ENCODE measurements around the gene GSX1.
A peak's percentile ranks its signal among the peaks of the same experiment; 100 is the strongest.
"Not testable (repeated sequence)": the region's sequence is repeated elsewhere in the genome, so short reads cannot be mapped to it uniquely, and the experiment has no call there.

The GSX1 gene

GRCh38 chr13:27794921-27795717, 2.8 kb downstream of the GSX1 start:
- DNase-seq = no peak

- DNase-seq = no peak
Observed at GRCh38 chr13:27795718-27796019, 3.4 kb downstream of the GSX1 start.

GRCh38 chr13:27796544-27797227, 4.4 kb downstream of the GSX1 start:
- no peak for DNase-seq

GRCh38 chr13:27797228-27797624, 4.9 kb downstream of the GSX1 start:
- no peak for DNase-seq

GRCh38 chr13:27806744-27807387, 14.6 kb downstream of the GSX1 start:
- no peak for DNase-seq

- no peak for DNase-seq
Observed at GRCh38 chr13:27808851-27809550, 16.7 kb downstream of the GSX1 start.

GRCh38 chr13:27810009-27810408, 17.7 kb downstream of the GSX1 start:
- no peak for DNase-seq

GRCh38 chr13:27810461-27810860, 18.2 kb downstream of the GSX1 start:
- no peak for DNase-seq

GRCh38 chr13:27813826-27814225, 21.5 kb downstream of the GSX1 start:
- DNase-seq = no peak

- DNase-seq = not testable (repeated sequence)
Observed at GRCh38 chr13:27817832-27818231, 25.5 kb downstream of the GSX1 start.

GRCh38 chr13:27820524-27821482, 28.5 kb downstream of the GSX1 start:
- DNase-seq = no peak

GRCh38 chr13:27821566-27821965, 29.3 kb downstream of the GSX1 start:
- DNase-seq = no peak

- DNase-seq = no peak
Observed at GRCh38 chr13:27822258-27822872, 30.1 kb downstream of the GSX1 start.

GRCh38 chr13:27822873-27823311, 30.6 kb downstream of the GSX1 start:
- DNase-seq = no peak

- no peak for DNase-seq
Observed at GRCh38 chr13:27824121-27824520, 31.8 kb downstream of the GSX1 start.

- DNase-seq = no peak
Observed at GRCh38 chr13:27825072-27825471, 32.8 kb downstream of the GSX1 start.

- DNase-seq = peak; percentile 59
Observed at GRCh38 chr13:27826379-27827353, 34.4 kb downstream of the GSX1 start.

- DNase-seq = no peak
Observed at GRCh38 chr13:27827646-27828045, 35.4 kb downstream of the GSX1 start.

- DNase-seq = peak; percentile 32
Observed at GRCh38 chr13:27830010-27830409, 37.7 kb downstream of the GSX1 start.

GRCh38 chr13:27833206-27833605, 40.9 kb downstream of the GSX1 start:
- DNase-seq = no peak
